Measurements from ENCODE around the gene GPD1.
A peak's percentile ranks its signal among the peaks of the same experiment; 100 is the strongest.

GPD1 gene

GRCh38 chr12:50103767-50104321 lies at the start of gene GPD1:
Gene GPD1 (plus strand): TSS chr12:50104008. CDS start chr12:50104051, 43 bp downstream.
- DNase-seq: no peak

GRCh38 chr12:50055831-50056638 lies 47.8 kb upstream of the GPD1 start:
- DNase-seq: peak; percentile 48

- no peak for DNase-seq
These were observed 47.2 kb upstream of the GPD1 start for GRCh38 chr12:50056639-50056976.

- DNase-seq: peak; percentile 33
These were observed 46.6 kb upstream of the GPD1 start, which contains the start of gene ASIC1 for GRCh38 chr12:50057000-50057841. Gene ASIC1 (plus strand): TSS chr12:50057596. CDS start chr12:50058767, 1,171 bp downstream.

- no peak for DNase-seq
These were observed 45.7 kb upstream of the GPD1 start for GRCh38 chr12:50057896-50058670.

GRCh38 chr12:50058743-50059312 lies 45.0 kb upstream of the GPD1 start:
- no peak for DNase-seq

GRCh38 chr12:50059440-50060119 lies 44.2 kb upstream of the GPD1 start:
- peak; percentile 41 for DNase-seq

GRCh38 chr12:50060120-50060468 lies 43.7 kb upstream of the GPD1 start:
- no peak for DNase-seq

GRCh38 chr12:50061171-50061570 lies 42.6 kb upstream of the GPD1 start:
- DNase-seq: no peak

GRCh38 chr12:50061946-50062686 lies 41.7 kb upstream of the GPD1 start:
- DNase-seq: no peak

- no peak for DNase-seq
These were observed 40.9 kb upstream of the GPD1 start for GRCh38 chr12:50062728-50063460.

- no peak for DNase-seq
These were observed 38.0 kb upstream of the GPD1 start for GRCh38 chr12:50065726-50066310.

GRCh38 chr12:50066402-50066801 lies 37.4 kb upstream of the GPD1 start:
- DNase-seq: no peak

GRCh38 chr12:50069069-50069468 lies 34.7 kb upstream of the GPD1 start:
- no peak for DNase-seq

- no peak for DNase-seq
These were observed 34.3 kb upstream of the GPD1 start for GRCh38 chr12:50069539-50069938.

GRCh38 chr12:50070314-50071060 lies 33.3 kb upstream of the GPD1 start:
- DNase-seq: peak; percentile 58

- no peak for DNase-seq
These were observed 31.5 kb upstream of the GPD1 start for GRCh38 chr12:50072198-50072907.

GRCh38 chr12:50073206-50073605 lies 30.6 kb upstream of the GPD1 start:
- DNase-seq: no peak

GRCh38 chr12:50073712-50074111 lies 30.1 kb upstream of the GPD1 start:
- no peak for DNase-seq
